ENCODE measurements around the gene RUBCNL. TPM values are rescaled to one million over a fixed set of nuclear protein-coding genes. Genes with fewer than 3 reads are reported as not detected.

Gene RUBCNL
- total RNA-seq, 1 experiment from 2014 or later = 0.42 TPM

DNA sequence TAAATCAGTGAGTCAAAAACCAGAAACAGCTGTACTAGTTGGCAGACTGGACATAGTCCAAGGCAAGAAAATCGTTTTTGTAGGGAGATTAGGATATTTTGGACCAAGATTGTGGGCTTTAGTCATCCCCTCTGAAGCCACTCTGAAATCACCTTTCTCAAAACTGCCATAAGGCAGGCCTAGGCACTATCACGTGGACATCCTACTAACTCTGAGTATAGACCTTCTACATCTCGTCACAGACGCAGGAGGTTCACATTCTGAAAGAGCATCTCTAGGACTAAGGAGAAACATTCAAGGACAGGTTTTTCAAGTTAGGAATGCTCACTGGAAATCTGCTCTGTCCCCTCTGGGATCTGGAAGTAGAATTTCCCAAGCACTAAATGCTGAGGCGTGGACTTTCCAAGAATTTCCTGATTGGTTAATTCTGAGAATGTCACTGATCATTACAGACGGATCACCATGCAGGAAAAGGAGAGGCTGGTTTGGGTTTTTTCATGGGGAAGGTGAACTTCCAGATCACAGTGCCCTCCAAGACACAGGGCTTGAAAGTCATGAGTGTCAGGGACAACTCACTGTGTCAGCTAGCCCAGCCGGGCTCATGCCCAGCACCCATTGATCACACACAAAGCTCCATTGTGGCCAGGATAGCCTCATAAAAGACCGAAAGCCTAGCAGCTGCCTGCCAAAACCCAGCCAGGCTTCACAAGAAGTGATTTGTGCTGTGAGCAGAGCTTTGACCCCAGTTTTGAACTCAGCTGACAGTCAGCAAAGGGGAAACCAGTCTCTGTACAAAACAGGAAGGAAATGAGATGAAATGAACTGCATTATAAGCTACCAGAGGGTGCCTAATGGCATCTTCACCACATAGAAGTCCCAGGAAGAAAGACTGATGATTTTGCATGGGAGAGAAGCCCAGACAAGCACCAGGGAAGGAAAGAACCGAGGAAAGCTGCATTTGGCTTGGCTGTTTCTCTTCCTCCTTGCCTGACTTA, 2.7 kb upstream of the RUBCNL start:
- Histone ChIP-seq H2AFZ (ENCODE audit: low read depth, low read length, poor library complexity, severe bottlenecking) (peak overlapping the region; percentile 38), H3K79me2 (ENCODE audit: insufficient read depth, low read length) (no peaks in the 10 kb centered on the region), H3K4me3 (replicated peaks in 1 of 2; ENCODE audit: low read depth in 1 of 2, low read length in 2 of 2) (no peak overlapping the region), H3K4me1 (ENCODE audit: control insufficient read depth in 1 of 2, insufficient read depth in 2 of 2, low read length in 2 of 2) (peaks cover 0 to 28% of the 10 kb centered on the region in 2 experiments; a peak in 2 of 4 replicates), H3K4me2 (ENCODE audit: low read length) (no peak overlapping the region), H3K9me3 (ENCODE audit: control insufficient read depth in 1 of 2, insufficient read depth in 1 of 2, low read depth in 1 of 2, low read length in 2 of 2) (no peaks in the 10 kb centered on the region), H3K27ac (ENCODE audit: low read depth, low read length) (no peak overlapping the region), H3K36me3 (ENCODE audit: control insufficient read depth in 1 of 2, insufficient read depth in 2 of 2, low read length in 2 of 2) (no peaks in the 10 kb centered on the region), H3K9ac (ENCODE audit: low read length) (no peak overlapping the region), H3K9me2 (ENCODE audit: insufficient read depth) (no peaks in the 10 kb centered on the region), H3K27me3 (ENCODE audit: insufficient read depth, low read length) (no peaks in the 10 kb centered on the region), H4K20me1 (ENCODE audit: insufficient read depth) (no peaks in the 10 kb centered on the region)
- DNase-seq (ENCODE audit: low read depth, low spot score) = no peak
- no peak for TF ChIP-seq EGR1 (IDR thresholded peaks at IDR 0.05; ENCODE audit: low read depth)
- no peak for TF ChIP-seq ZFX (IDR thresholded peaks at IDR 0.05)
- TF ChIP-seq, protein P1, sequence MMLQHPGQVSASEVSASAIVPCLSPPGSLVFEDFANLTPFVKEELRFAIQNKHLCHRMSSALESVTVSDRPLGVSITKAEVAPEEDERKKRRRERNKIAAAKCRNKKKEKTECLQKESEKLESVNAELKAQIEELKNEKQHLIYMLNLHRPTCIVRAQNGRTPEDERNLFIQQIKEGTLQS (IDR thresholded peaks at IDR 0.05) = no peak
- TF ChIP-seq JUND (IDR thresholded peaks at IDR 0.05) = no peak
- no peak for TF ChIP-seq TCF7L2 (IDR thresholded peaks at IDR 0.05; ENCODE audit: borderline replicate concordance, extremely low read depth, insufficient read depth, insufficient read length)
- TF ChIP-seq ZNF274 (IDR thresholded peaks at IDR 0.05; ENCODE audit: low read depth, low read length) = no peak
- TF ChIP-seq, protein P2, sequence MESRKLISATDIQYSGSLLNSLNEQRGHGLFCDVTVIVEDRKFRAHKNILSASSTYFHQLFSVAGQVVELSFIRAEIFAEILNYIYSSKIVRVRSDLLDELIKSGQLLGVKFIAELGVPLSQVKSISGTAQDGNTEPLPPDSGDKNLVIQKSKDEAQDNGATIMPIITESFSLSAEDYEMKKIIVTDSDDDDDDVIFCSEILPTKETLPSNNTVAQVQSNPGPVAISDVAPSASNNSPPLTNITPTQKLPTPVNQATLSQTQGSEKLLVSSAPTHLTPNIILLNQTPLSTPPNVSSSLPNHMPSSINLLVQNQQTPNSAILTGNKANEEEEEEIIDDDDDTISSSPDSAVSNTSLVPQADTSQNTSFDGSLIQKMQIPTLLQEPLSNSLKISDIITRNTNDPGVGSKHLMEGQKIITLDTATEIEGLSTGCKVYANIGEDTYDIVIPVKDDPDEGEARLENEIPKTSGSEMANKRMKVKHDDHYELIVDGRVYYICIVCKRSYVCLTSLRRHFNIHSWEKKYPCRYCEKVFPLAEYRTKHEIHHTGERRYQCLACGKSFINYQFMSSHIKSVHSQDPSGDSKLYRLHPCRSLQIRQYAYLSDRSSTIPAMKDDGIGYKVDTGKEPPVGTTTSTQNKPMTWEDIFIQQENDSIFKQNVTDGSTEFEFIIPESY (IDR thresholded peaks at IDR 0.05; ENCODE audit: extremely low read depth, insufficient replicate concordance, low read length) = no peak
- no peak for TF ChIP-seq SP1 (IDR thresholded peaks at IDR 0.05; ENCODE audit: low read depth)
- TF ChIP-seq, protein P3, sequence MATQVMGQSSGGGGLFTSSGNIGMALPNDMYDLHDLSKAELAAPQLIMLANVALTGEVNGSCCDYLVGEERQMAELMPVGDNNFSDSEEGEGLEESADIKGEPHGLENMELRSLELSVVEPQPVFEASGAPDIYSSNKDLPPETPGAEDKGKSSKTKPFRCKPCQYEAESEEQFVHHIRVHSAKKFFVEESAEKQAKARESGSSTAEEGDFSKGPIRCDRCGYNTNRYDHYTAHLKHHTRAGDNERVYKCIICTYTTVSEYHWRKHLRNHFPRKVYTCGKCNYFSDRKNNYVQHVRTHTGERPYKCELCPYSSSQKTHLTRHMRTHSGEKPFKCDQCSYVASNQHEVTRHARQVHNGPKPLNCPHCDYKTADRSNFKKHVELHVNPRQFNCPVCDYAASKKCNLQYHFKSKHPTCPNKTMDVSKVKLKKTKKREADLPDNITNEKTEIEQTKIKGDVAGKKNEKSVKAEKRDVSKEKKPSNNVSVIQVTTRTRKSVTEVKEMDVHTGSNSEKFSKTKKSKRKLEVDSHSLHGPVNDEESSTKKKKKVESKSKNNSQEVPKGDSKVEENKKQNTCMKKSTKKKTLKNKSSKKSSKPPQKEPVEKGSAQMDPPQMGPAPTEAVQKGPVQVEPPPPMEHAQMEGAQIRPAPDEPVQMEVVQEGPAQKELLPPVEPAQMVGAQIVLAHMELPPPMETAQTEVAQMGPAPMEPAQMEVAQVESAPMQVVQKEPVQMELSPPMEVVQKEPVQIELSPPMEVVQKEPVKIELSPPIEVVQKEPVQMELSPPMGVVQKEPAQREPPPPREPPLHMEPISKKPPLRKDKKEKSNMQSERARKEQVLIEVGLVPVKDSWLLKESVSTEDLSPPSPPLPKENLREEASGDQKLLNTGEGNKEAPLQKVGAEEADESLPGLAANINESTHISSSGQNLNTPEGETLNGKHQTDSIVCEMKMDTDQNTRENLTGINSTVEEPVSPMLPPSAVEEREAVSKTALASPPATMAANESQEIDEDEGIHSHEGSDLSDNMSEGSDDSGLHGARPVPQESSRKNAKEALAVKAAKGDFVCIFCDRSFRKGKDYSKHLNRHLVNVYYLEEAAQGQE (IDR thresholded peaks at IDR 0.05; ENCODE audit: low read depth) = no peak
- TF ChIP-seq CEBPB (IDR thresholded peaks at IDR 0.05; ENCODE audit: low read depth) = no peak
- no peak for TF ChIP-seq FOSL1 (IDR thresholded peaks at IDR 0.05; ENCODE audit: low read depth)
- TF ChIP-seq SRF (IDR thresholded peaks at IDR 0.05; ENCODE audit: low read depth) = no peak
- BruUV-seq (replicated peaks) = no TSS peak
- no peak for ATAC-seq
- ChIA-PET CTCF (no interaction called here), POLR2A (no interaction called here), RAD21 (ENCODE audit: low non-redundant PET in 1 of 2, low total read pairs in 2 of 2, uncharacterized antibody in 2 of 2, unreplicated experiment in 2 of 2) (no interaction called here)
- intact Hi-C loops (cut with micrococcal nuclease) = no loop called here
